Endothelial cell of umbilical vein (primary cell): ENCODE data around the gene ILKAP. TPM values are rescaled to one million over a fixed set of nuclear protein-coding genes. Genes with fewer than 3 reads are reported as not detected.

Experiments
- BruUV-seq: library from RNA; stranded (reverse); fragments of 400-500 nt; replicated peaks from 2 replicates; lab custom pipeline; 2021; lab: Mats Ljungman, UMichigan
- CTCF ChIA-PET: fragments of 300-600, 350-600 bp; sonication (Branson Sonifier 250); formaldehyde crosslinking; loops from one replicate; lab custom pipeline; 2021; ENCODE audit warnings: antibody characterized with exemption, inconsistent platforms; lab: Charles Lee
- POLR2A ChIA-PET: fragments of 300-600, 350-600 bp; sonication (Branson Sonifier 250); formaldehyde crosslinking; loops from one replicate; lab custom pipeline; 2021; ENCODE audit warnings: antibody characterized with exemption, inconsistent platforms; lab: Charles Lee
- DNase-seq: peaks from one replicate; pipeline ENCODE4 v3.0.0-alpha.2; 2011; ENCODE audit warnings: low read depth, low spot score
- FAIRE-seq: peaks from 2 replicates; lab custom pipeline; 2011; peaks lifted over from hg19 to GRCh38; lab: Jason Lieb, UNC
- H2AFZ ChIP-seq: 2 replicates; pipeline ENCODE4 v1.6.0; 2012; ENCODE audit warnings: low read depth, low read length, control low read depth, inconsistent platforms
- H3K27ac ChIP-seq: 2 replicates; pipeline ENCODE4 v1.5.1; 2011; ENCODE audit warnings: low read depth, mild to moderate bottlenecking, control low read depth, low read length, moderate library complexity; ENCODE audit not compliant: insufficient read depth
- H3K27me3 ChIP-seq, 2 experiments: 2 replicates each; pipeline versions ENCODE4 v1.6.0 to v1.6.1; 2011; ENCODE audit warnings: low read length in 2 of 2, mixed read lengths in 1 of 2; ENCODE audit not compliant: control insufficient read depth in 2 of 2, insufficient read depth in 2 of 2
- H3K36me3 ChIP-seq, 2 experiments: 2 replicates in 1 of 2; 3 replicates in 1 of 2; pipeline ENCODE4 v1.5.1; 2011; ENCODE audit warnings: low read length in 2 of 2, mild to moderate bottlenecking in 1 of 2, moderate library complexity in 1 of 2; ENCODE audit not compliant: control insufficient read depth in 2 of 2, insufficient read depth in 2 of 2; ENCODE audit errors: extremely low read depth in 1 of 2
- H3K4me1 ChIP-seq: 3 replicates; pipeline ENCODE4 v1.5.1; 2011; ENCODE audit warnings: mild to moderate bottlenecking, low read length; ENCODE audit not compliant: control insufficient read depth, insufficient read depth; ENCODE audit errors: extremely low read depth
- H3K4me2 ChIP-seq: 2 replicates; pipeline ENCODE4 v1.6.1; 2011; ENCODE audit warnings: low read length, control low read depth, mixed read lengths; ENCODE audit not compliant: insufficient read depth
- H3K4me3 ChIP-seq, 3 experiments: fragments of 200-600 bp in 1 of 3; sonication (generic), shearing (Covaris generic) in 1 of 3; replicated peaks in 1 of 3; 2 replicates each; pipeline ENCODE4 v1.5.1; 2011 to 2016; ENCODE audit warnings: control low read depth in 3 of 3, low read length in 3 of 3, mild to moderate bottlenecking in 2 of 3, inconsistent platforms in 1 of 3, low read depth in 1 of 3, moderate library complexity in 1 of 3; ENCODE audit not compliant: insufficient read depth in 1 of 3
- H3K79me2 ChIP-seq: 2 replicates; pipeline ENCODE4 v1.6.0; 2012; ENCODE audit warnings: low read length, inconsistent platforms; ENCODE audit not compliant: control insufficient read depth, insufficient read depth
- H3K9ac ChIP-seq: replicated peaks from 2 replicates; pipeline ENCODE3; 2011; ENCODE audit warnings: low read length, control low read depth; ENCODE audit not compliant: insufficient read depth; ENCODE audit errors: extremely low read depth
- H3K9me1 ChIP-seq: replicated peaks from 3 replicates; pipeline ENCODE4 v1.6.0; 2011; ENCODE audit warnings: mild to moderate bottlenecking, low read length; ENCODE audit not compliant: control insufficient read depth, insufficient read depth; ENCODE audit errors: extremely low read depth
- H3K9me3 ChIP-seq: replicated peaks from 2 replicates; pipeline ENCODE4 v1.5.1; 2012; ENCODE audit warnings: low read length, inconsistent platforms; ENCODE audit not compliant: control insufficient read depth, insufficient read depth
- H4K20me1 ChIP-seq: replicated peaks from 2 replicates; pipeline ENCODE3; 2011; ENCODE audit warnings: mild to moderate bottlenecking, low read length; ENCODE audit not compliant: control insufficient read depth, insufficient read depth; ENCODE audit errors: extremely low read depth
- EZH2 ChIP-seq: IDR thresholded peaks from 2 replicates; pipeline ENCODE4 v1.6.1; 2012; ENCODE audit warnings: borderline replicate concordance, low read depth, mild to moderate bottlenecking, moderate library complexity, low read length, inconsistent platforms; ENCODE audit not compliant: severe bottlenecking
- FOS ChIP-seq: IDR thresholded peaks from 2 replicates; pipeline ENCODE4 v1.6.1; 2011; ENCODE audit warnings: mild to moderate bottlenecking, low read length, moderate library complexity, borderline replicate concordance; ENCODE audit not compliant: insufficient read depth
- GATA2 ChIP-seq: IDR thresholded peaks from 2 replicates; pipeline ENCODE4 v1.7.0; 2011; ENCODE audit warnings: low read depth, mild to moderate bottlenecking, moderate library complexity, mixed read lengths, low read length; ENCODE audit not compliant: insufficient read length, insufficient read depth
- JUN ChIP-seq: IDR thresholded peaks from 2 replicates; pipeline ENCODE4 v1.6.1; 2011; ENCODE audit warnings: borderline replicate concordance, low read depth; ENCODE audit not compliant: insufficient read length, insufficient read depth
- MYC ChIP-seq: IDR thresholded peaks from one replicate; pipeline ENCODE4 v1.6.1; 2011; ENCODE audit warnings: mild to moderate bottlenecking, low read depth, low read length
- POLR2A ChIP-seq: IDR thresholded peaks from 2 replicates; pipeline ENCODE4 v1.6.1; 2012; ENCODE audit warnings: low read depth, mild to moderate bottlenecking, control low read depth, low read length
- POLR2AphosphoS5 ChIP-seq: IDR thresholded peaks from 2 replicates; pipeline ENCODE4 v1.6.1; 2012; ENCODE audit warnings: low read depth, mild to moderate bottlenecking, control low read depth, low read length, moderate library complexity; ENCODE audit not compliant: insufficient read depth
- dilution Hi-C: fragments of 300-500 bp; cut with MboI; formaldehyde crosslinking; loops from one replicate; pipeline ENCODE4 v1.15.0; 2019; ENCODE audit warnings: low sequenced_read_pairs; ENCODE audit not compliant: extremely low pct_ligation_motif_present
- intact Hi-C: fragments of 100-400 bp; cut with micrococcal nuclease; formaldehyde crosslinking; loops from one replicate; pipeline ENCODE4 v1.10.0; 2022
- polyA plus RNA-seq, 4 experiments: library from polyadenylated mRNA; depleted of rRNA in 3 of 4; stranded (reverse) in 3 of 4; unstranded in 1 of 4; fragments of >200 nt; gene quantifications; 2 replicates each; pipeline versions ENCODE4 v1.2.1 to v1.2.3, GENCODE V29; 2011 to 2012; ENCODE audit warnings: missing spikeins in 1 of 4
- total RNA-seq: library from RNA; stranded (reverse); gene quantifications from 2 replicates; pipeline ENCODE4 v1.2.3, GENCODE V29; 2021
- TF ChIP-seq, protein P1 (sequence below), 2 donors: IDR thresholded peaks; 1 replicate in 1 of 2; 2 replicates in 1 of 2; pipeline ENCODE4 v1.5.1; 2011; ENCODE audit warnings: low read length in 2 of 2, mild to moderate bottlenecking in 2 of 2, moderate library complexity in 2 of 2, control low read depth in 1 of 2, inconsistent platforms in 1 of 2, low read depth in 1 of 2; ENCODE audit not compliant: insufficient read depth in 1 of 2; ENCODE audit errors: extremely low read depth in 1 of 2
- TF ChIP-seq, protein P2 (sequence below): IDR thresholded peaks from 2 replicates; pipeline ENCODE4 v1.6.1; 2011; ENCODE audit not compliant: insufficient read depth, insufficient read length

Gene ILKAP
- total and polyA plus RNA-seq, 2 donors (not counting 3 experiments of a cell fraction or from before 2014, with no cell fraction given), result 49.2 to 49.8 TPM

DNA sequence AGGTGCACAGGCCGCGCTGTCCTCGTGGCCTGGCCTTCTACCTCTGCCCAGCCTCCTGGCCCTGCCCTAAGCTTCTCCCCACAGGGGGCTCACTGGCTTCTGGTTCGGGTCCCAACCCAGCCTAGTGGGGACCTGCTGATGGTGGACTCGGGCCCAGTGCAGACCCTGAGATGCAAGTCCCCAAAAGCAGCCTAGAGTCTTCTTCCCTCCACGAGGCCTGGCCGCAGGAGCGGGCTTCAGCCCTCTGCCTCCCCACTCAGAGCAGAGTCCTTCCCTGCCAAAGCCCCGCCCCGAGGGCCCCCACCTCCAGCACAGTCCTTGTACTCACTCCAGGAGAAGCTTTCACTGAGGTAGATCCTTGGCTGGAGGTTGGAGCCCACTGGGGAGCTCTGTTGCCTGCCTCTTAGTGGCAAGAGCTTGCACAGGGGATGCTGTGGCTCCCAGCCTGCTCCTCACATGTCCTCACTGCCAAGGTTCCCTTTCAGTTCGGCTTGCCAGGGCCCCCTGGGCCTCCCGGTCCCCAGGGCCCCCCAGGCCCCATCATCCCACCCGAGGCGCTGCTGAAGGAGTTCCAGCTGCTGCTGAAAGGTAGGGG is 41.1 kb downstream of the ILKAP start:
- FAIRE-seq, result no peak
- no TSS peak for BruUV-seq

More for the DNA sequence above, 41.1 kb downstream of the ILKAP start:
- Histone ChIP-seq H3K27me3 (peaks cover 4 to 13% of the 10 kb centered on the region in 2 experiments), H3K9ac (no peak overlapping the region), H3K4me2 (no peak overlapping the region), H3K4me3 (no peak overlapping the region), H3K27ac (no peak overlapping the region), H3K9me1 (no peaks in the 10 kb centered on the region), H4K20me1 (no peaks in the 10 kb centered on the region), H2AFZ (no peak overlapping the region), H3K4me1 (no peaks in the 10 kb centered on the region), H3K79me2 (no peaks in the 10 kb centered on the region), H3K36me3 (peaks cover 0 to 1% of the 10 kb centered on the region in 2 experiments), H3K9me3 (no peaks in the 10 kb centered on the region)
- intact Hi-C loops (no loop called here), dilution Hi-C loops (no loop called here)
- no peak for TF ChIP-seq POLR2A
- TF ChIP-seq MYC, result no peak
- TF ChIP-seq POLR2AphosphoS5, result no peak
- no peak for TF ChIP-seq JUN
- TF ChIP-seq EZH2, result no peak
- no peak for TF ChIP-seq GATA2
- TF ChIP-seq, protein P1, sequence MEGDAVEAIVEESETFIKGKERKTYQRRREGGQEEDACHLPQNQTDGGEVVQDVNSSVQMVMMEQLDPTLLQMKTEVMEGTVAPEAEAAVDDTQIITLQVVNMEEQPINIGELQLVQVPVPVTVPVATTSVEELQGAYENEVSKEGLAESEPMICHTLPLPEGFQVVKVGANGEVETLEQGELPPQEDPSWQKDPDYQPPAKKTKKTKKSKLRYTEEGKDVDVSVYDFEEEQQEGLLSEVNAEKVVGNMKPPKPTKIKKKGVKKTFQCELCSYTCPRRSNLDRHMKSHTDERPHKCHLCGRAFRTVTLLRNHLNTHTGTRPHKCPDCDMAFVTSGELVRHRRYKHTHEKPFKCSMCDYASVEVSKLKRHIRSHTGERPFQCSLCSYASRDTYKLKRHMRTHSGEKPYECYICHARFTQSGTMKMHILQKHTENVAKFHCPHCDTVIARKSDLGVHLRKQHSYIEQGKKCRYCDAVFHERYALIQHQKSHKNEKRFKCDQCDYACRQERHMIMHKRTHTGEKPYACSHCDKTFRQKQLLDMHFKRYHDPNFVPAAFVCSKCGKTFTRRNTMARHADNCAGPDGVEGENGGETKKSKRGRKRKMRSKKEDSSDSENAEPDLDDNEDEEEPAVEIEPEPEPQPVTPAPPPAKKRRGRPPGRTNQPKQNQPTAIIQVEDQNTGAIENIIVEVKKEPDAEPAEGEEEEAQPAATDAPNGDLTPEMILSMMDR (IDR thresholded peaks at IDR 0.05; ENCODE audit: extremely low read depth in 1 of 2, insufficient read depth in 1 of 2, low read depth in 1 of 2, low read length in 2 of 2), result no peak
- no peak for TF ChIP-seq FOS
- TF ChIP-seq, protein P2, sequence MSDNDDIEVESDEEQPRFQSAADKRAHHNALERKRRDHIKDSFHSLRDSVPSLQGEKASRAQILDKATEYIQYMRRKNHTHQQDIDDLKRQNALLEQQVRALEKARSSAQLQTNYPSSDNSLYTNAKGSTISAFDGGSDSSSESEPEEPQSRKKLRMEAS, result no peak
- no peak for DNase-seq
- CTCF ChIA-PET, result no interaction called here
- POLR2A ChIA-PET, result no interaction called here
